Upper lobe of right lung (tissue), 1 donor: ENCODE data around the gene LSM4. TPM values are rescaled to one million over a fixed set of nuclear protein-coding genes. Genes with fewer than 3 reads are reported as not detected.

ENCODE experiments used
- ATAC-seq: fragments of 200-7000 bp; cut with Tn5 transposase; one replicate; pipeline ENCODE4 v1.9.1; 2020; ENCODE audit warnings: mild to moderate bottlenecking, moderate library complexity
- DNase-seq: peaks from one replicate; pipeline ENCODE4 v3.0.0-alpha.2; 2020
- H3K27ac ChIP-seq: fragments of 200-600 bp; one replicate; pipeline ENCODE4 v1.8.0; 2022
- H3K27me3 ChIP-seq: fragments of 200-600 bp; one replicate; pipeline ENCODE4 v1.8.0; 2022; ENCODE audit warnings: mild to moderate bottlenecking
- H3K36me3 ChIP-seq: fragments of 200-600 bp; one replicate; pipeline ENCODE4 v1.8.0; 2022
- H3K4me1 ChIP-seq: fragments of 200-600 bp; one replicate; pipeline ENCODE4 v1.8.0; 2022
- H3K4me3 ChIP-seq: fragments of 200-600 bp; one replicate; pipeline ENCODE4 v1.8.0; 2022; ENCODE audit warnings: mild to moderate bottlenecking
- H3K9me3 ChIP-seq: fragments of 200-600 bp; one replicate; pipeline ENCODE4 v1.8.0; 2022
- CTCF ChIP-seq: fragments of 200-600 bp; IDR thresholded peaks from one replicate; pipeline ENCODE4 v1.8.0; 2022; ENCODE audit warnings: antibody characterized with exemption
- intact Hi-C: fragments of 100-400 bp; cut with DNase I; formaldehyde crosslinking; loops from one replicate; pipeline ENCODE4 v1.11.0; 2022
- total RNA-seq: library from RNA; stranded (reverse); fragmentation: NEBNext Ultra II Directional; extraction: Animal tissue kit (Norgen Biotek cat#: 25700); gene quantifications from one replicate; pipeline ENCODE4 v1.2.1, GENCODE V29; 2021
- donor health status: DM: no; HTN: yes; CAD: no; lungs with severe emphysema.

LSM4 gene
- total RNA-seq, 1 donor from 2014 or later = 76.9 TPM

GRCh38 chr19:18339723-18340122 is 16.8 kb upstream of the LSM4 start:
- peak overlapping the region; percentile 76 for H3K27ac ChIP-seq
- ATAC-seq = no peak
- no peak for TF ChIP-seq CTCF

GRCh38 chr19:18338541-18338940 is 15.7 kb upstream of the LSM4 start:
- Histone ChIP-seq H3K4me1 (peaks cover 15% of the 10 kb centered on the region), H3K36me3 (peaks cover 6% of the 10 kb centered on the region), H3K27ac (no peak overlapping the region), H3K9me3 (no peaks in the 10 kb centered on the region), H3K27me3 (no peaks in the 10 kb centered on the region), H3K4me3 (no peak overlapping the region)
- intact Hi-C loops = no loop called here
- DNase-seq (no peak), ATAC-seq (no peak)
- no peak for TF ChIP-seq CTCF

More at GRCh38 chr19:18339723-18340122, 16.8 kb upstream of the LSM4 start:
- Histone ChIP-seq H3K4me1 (peaks cover 15% of the 10 kb centered on the region), H3K4me3 (peak overlapping the region; percentile 93), H3K27me3 (no peaks in the 10 kb centered on the region), H3K36me3 (peaks cover 7% of the 10 kb centered on the region), H3K9me3 (no peaks in the 10 kb centered on the region)
- DNase-seq = no peak
- intact Hi-C loops = no loop called here

GRCh38 chr19:18336121-18336520 is 13.2 kb upstream of the LSM4 start:
- Histone ChIP-seq H3K36me3 (no peaks in the 10 kb centered on the region), H3K4me1 (peaks cover 8% of the 10 kb centered on the region), H3K27me3 (no peaks in the 10 kb centered on the region), H3K27ac (no peak overlapping the region), H3K9me3 (no peaks in the 10 kb centered on the region), H3K4me3 (no peak overlapping the region)
- no peak for DNase-seq
- ATAC-seq = no peak
- TF ChIP-seq CTCF = no peak
- intact Hi-C loops = no loop called here

- Histone ChIP-seq H3K36me3 (no peaks in the 10 kb centered on the region), H3K27me3 (no peaks in the 10 kb centered on the region), H3K4me1 (peaks cover 9% of the 10 kb centered on the region), H3K4me3 (no peak overlapping the region), H3K9me3 (no peaks in the 10 kb centered on the region), H3K27ac (no peak overlapping the region)
- intact Hi-C loops = no loop called here
- ATAC-seq = no peak
- DNase-seq = no peak
- no peak for TF ChIP-seq CTCF
Observed at GRCh38 chr19:18333680-18334079, 10.8 kb upstream of the LSM4 start.

GRCh38 chr19:18332917-18333530 is 10.1 kb upstream of the LSM4 start:
- Histone ChIP-seq H3K4me1 (peaks cover 14% of the 10 kb centered on the region), H3K4me3 (no peak overlapping the region), H3K27me3 (no peaks in the 10 kb centered on the region), H3K27ac (no peak overlapping the region), H3K9me3 (no peaks in the 10 kb centered on the region), H3K36me3 (no peaks in the 10 kb centered on the region)
- intact Hi-C loops = no loop called here
- no peak for ATAC-seq
- no peak for DNase-seq
- TF ChIP-seq CTCF = no peak

- Histone ChIP-seq H3K4me1 (peaks cover 14% of the 10 kb centered on the region), H3K4me3 (no peak overlapping the region), H3K36me3 (no peaks in the 10 kb centered on the region), H3K27ac (no peak overlapping the region), H3K9me3 (no peaks in the 10 kb centered on the region), H3K27me3 (no peaks in the 10 kb centered on the region)
- DNase-seq (no peak), ATAC-seq (no peak)
- intact Hi-C loops = no loop called here
- TF ChIP-seq CTCF = no peak
Observed at GRCh38 chr19:18330868-18331267, 8.0 kb upstream of the LSM4 start.
